GM12874 (cell line): ENCODE measurements around the gene CECR2.

Experiments used
- TF ChIP-seq, protein P1 (sequence below): IDR thresholded peaks from 2 replicates; pipeline ENCODE4 v1.5.1; 2011; ENCODE audit warnings: low read depth, mild to moderate bottlenecking, control low read depth, low read length, moderate library complexity; ENCODE audit not compliant: insufficient read depth

CECR2 gene

DNA sequence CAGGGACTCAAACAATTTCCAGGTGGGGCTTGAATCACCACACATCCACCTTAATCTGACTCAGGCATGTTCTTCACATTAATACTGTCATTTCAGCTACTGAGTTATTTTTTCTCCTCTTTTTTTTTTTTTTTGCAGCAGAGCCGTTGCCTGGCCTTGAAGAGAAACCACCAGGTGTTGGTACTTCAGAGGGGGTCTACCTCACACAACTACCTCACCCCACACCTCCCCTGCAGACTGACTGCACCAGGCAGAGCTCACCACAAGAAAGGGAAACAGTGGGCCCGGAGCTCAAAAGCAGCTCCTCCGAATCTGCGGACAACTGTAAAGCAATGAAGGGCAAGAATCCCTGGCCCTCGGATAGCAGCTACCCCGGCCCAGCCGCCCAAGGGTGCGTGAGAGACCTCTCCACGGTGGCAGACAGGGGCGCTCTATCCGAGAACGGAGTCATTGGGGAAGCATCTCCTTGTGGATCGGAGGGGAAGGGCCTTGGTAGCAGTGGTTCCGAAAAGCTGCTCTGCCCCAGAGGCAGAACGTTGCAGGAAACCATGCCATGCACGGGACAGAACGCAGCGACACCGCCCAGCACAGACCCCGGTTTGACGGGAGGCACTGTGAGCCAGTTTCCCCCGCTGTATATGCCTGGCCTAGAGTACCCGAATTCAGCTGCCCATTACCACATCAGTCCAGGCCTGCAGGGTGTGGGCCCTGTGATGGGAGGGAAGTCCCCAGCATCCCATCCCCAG lies 178.9 kb downstream of the CECR2 start:
- TF ChIP-seq, protein P1, sequence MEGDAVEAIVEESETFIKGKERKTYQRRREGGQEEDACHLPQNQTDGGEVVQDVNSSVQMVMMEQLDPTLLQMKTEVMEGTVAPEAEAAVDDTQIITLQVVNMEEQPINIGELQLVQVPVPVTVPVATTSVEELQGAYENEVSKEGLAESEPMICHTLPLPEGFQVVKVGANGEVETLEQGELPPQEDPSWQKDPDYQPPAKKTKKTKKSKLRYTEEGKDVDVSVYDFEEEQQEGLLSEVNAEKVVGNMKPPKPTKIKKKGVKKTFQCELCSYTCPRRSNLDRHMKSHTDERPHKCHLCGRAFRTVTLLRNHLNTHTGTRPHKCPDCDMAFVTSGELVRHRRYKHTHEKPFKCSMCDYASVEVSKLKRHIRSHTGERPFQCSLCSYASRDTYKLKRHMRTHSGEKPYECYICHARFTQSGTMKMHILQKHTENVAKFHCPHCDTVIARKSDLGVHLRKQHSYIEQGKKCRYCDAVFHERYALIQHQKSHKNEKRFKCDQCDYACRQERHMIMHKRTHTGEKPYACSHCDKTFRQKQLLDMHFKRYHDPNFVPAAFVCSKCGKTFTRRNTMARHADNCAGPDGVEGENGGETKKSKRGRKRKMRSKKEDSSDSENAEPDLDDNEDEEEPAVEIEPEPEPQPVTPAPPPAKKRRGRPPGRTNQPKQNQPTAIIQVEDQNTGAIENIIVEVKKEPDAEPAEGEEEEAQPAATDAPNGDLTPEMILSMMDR = no peak

DNA sequence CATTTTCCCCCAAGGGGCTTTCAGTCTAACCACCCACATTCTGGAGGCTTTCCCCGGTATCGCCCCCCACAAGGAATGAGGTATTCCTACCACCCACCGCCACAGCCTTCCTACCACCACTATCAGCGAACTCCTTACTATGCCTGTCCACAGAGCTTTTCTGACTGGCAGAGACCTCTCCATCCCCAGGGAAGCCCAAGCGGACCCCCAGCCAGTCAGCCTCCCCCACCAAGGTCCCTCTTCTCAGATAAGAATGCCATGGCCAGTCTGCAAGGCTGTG lies 179.4 kb downstream of the CECR2 start:
- TF ChIP-seq, protein P1 = no peak

DNA sequence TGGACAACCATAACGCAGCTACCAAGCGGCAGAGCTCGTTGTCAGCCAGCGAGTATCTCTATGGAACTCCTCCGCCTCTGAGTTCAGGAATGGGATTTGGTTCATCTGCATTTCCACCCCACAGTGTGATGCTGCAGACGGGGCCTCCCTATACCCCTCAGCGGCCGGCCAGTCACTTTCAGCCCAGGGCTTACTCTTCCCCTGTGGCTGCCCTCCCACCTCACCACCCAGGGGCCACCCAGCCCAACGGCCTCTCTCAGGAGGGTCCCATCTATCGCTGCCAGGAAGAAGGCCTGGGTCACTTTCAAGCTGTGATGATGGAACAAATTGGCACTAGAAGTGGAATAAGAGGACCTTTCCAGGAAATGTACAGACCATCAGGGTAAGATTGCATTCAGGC lies 179.9 kb downstream of the CECR2 start:
- TF ChIP-seq, protein P1 = no peak

DNA sequence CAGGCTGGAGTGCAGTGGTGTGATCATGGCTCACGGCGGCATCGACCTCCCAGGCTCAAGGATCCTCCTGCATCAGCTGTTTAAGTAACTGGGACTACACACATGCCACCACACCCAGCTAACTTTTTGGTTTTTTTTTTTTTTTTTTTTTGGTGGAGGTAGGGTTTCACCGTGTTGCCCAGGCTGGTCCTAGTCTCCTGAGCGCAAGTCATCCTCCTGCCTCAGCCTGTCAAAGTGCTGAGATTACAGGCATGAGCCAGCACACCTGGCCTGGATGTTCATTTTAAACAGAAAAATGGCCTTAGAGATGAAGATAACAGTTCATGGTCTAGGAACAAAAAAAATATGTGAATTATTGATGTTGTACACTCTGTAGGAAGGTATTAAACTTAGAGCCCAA lies 180.4 kb downstream of the CECR2 start:
- TF ChIP-seq, protein P1 = no peak

DNA sequence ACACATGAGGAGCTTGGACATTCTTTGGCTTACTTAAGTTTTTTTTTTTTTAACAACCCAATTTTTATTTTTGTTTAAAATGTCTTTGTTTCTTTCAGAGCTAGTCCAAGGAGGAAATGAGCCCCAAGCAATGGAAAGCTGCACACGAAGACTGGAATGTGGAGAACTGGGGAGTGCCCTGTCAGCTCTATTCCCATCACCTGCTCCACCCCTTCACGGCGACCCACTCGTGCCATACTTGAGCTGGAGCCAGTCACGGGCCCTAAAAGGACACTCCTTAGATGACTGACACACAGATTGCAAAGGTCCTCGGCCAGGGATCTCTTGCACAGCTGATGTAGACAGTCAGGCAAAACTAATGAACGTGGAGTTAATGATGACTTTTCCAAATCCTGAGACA lies 183.5 kb downstream of the CECR2 start:
- TF ChIP-seq, protein P1 = no peak

DNA sequence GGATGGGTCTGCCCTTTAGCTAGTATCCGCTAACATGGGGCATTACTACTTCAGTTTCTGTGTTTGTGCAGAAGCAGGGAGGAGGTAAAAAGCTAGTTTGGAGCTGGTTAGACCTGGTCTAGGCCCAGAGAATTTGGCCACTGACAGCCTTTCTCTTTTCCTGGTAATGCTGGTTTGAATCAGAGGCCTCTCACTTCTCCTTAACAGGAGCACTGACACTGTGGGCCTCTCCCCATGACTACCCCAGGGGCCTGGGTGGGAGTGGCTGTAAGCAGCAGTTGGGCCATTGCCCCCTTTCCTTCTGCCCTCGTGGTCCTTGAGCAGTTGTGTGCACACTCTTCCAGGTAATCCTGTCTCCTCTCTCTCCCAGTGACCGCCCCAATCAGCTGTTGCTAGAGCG lies 185.6 kb downstream of the CECR2 start:
- TF ChIP-seq, protein P1 = no peak

DNA sequence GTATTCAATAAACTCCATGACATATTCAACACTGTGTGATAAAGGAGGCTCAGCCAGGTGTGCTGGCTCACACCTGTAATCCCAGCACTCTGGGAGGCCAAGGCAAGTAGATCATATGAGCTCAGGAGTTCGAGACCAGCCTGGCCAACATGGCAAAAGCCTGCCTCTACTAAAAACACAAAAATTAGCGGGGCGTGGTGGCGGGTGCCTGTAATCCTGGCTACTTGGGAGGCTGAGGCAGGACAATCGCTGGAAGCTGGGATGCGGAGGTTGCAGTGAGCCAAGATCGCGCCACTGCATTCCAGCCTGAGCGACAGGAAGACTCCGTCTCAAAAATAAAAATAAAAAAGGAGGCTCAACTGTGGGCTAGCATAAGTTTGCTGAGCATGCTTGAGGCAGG lies 189.9 kb downstream of the CECR2 start:
- TF ChIP-seq, protein P1 = no peak
